Liver (tissue), 3 donors: ENCODE measurements around the gene ACSF2.

Experiments
- FOXA1 ChIP-seq: IDR thresholded peaks from 2 replicates; pipeline ENCODE4 v1.6.1; 2016; ENCODE audit warnings: antibody characterized with exemption
- GABPA ChIP-seq, 2 donors: IDR thresholded peaks in 1 of 2; conservative IDR thresholded peaks in 1 of 2; 2 replicates each; pipeline ENCODE4 v1.6.1; 2016; ENCODE audit warnings: antibody characterized with exemption in 2 of 2, mild to moderate bottlenecking in 1 of 2, moderate library complexity in 1 of 2
- HNF4G ChIP-seq: IDR thresholded peaks from 2 replicates; pipeline ENCODE4 v1.6.1; 2016; ENCODE audit warnings: antibody characterized with exemption
- MAX ChIP-seq: IDR thresholded peaks from 2 replicates; pipeline ENCODE4 v1.6.1; 2016; ENCODE audit warnings: antibody characterized with exemption
- RAD21 ChIP-seq, 2 donors: IDR thresholded peaks; 2 replicates each; pipeline ENCODE4 v1.6.1; 2016; ENCODE audit warnings: antibody characterized with exemption in 2 of 2, mild to moderate bottlenecking in 2 of 2
- TAF1 ChIP-seq: conservative IDR thresholded peaks from 2 replicates; pipeline ENCODE4 v1.6.1; 2016; ENCODE audit warnings: antibody characterized with exemption, mild to moderate bottlenecking
- TF ChIP-seq, protein P1 (sequence below): fragments of 150-350 bp; IDR thresholded peaks from 2 replicates; pipeline ENCODE4 v1.5.1; 2017; ENCODE audit warnings: improper control_type of control experiment, low read depth, low read length; ENCODE audit not compliant: missing input control
- TF ChIP-seq, protein P2 (sequence below): IDR thresholded peaks from 2 replicates; pipeline ENCODE4 v1.6.1; 2016; ENCODE audit warnings: antibody characterized with exemption
- TF ChIP-seq, protein P3 (sequence below): IDR thresholded peaks from 2 replicates; pipeline ENCODE4 v1.6.1; 2016; ENCODE audit warnings: antibody characterized with exemption, mild to moderate bottlenecking
- donor health status: healthy.
- donor health status: healthy.

- no peak for TF ChIP-seq GABPA (IDR thresholded peaks at IDR 0.05 in 1 of 2, conservative IDR thresholded peaks at IDR 0.05 in 1 of 2)
- no peak for TF ChIP-seq TAF1
- TF ChIP-seq FOXA1: no peak
- no peak for TF ChIP-seq MAX
- TF ChIP-seq, protein P1, sequence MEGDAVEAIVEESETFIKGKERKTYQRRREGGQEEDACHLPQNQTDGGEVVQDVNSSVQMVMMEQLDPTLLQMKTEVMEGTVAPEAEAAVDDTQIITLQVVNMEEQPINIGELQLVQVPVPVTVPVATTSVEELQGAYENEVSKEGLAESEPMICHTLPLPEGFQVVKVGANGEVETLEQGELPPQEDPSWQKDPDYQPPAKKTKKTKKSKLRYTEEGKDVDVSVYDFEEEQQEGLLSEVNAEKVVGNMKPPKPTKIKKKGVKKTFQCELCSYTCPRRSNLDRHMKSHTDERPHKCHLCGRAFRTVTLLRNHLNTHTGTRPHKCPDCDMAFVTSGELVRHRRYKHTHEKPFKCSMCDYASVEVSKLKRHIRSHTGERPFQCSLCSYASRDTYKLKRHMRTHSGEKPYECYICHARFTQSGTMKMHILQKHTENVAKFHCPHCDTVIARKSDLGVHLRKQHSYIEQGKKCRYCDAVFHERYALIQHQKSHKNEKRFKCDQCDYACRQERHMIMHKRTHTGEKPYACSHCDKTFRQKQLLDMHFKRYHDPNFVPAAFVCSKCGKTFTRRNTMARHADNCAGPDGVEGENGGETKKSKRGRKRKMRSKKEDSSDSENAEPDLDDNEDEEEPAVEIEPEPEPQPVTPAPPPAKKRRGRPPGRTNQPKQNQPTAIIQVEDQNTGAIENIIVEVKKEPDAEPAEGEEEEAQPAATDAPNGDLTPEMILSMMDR: no peak
- TF ChIP-seq, protein P2, sequence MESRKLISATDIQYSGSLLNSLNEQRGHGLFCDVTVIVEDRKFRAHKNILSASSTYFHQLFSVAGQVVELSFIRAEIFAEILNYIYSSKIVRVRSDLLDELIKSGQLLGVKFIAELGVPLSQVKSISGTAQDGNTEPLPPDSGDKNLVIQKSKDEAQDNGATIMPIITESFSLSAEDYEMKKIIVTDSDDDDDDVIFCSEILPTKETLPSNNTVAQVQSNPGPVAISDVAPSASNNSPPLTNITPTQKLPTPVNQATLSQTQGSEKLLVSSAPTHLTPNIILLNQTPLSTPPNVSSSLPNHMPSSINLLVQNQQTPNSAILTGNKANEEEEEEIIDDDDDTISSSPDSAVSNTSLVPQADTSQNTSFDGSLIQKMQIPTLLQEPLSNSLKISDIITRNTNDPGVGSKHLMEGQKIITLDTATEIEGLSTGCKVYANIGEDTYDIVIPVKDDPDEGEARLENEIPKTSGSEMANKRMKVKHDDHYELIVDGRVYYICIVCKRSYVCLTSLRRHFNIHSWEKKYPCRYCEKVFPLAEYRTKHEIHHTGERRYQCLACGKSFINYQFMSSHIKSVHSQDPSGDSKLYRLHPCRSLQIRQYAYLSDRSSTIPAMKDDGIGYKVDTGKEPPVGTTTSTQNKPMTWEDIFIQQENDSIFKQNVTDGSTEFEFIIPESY: no peak
- TF ChIP-seq, protein P3, sequence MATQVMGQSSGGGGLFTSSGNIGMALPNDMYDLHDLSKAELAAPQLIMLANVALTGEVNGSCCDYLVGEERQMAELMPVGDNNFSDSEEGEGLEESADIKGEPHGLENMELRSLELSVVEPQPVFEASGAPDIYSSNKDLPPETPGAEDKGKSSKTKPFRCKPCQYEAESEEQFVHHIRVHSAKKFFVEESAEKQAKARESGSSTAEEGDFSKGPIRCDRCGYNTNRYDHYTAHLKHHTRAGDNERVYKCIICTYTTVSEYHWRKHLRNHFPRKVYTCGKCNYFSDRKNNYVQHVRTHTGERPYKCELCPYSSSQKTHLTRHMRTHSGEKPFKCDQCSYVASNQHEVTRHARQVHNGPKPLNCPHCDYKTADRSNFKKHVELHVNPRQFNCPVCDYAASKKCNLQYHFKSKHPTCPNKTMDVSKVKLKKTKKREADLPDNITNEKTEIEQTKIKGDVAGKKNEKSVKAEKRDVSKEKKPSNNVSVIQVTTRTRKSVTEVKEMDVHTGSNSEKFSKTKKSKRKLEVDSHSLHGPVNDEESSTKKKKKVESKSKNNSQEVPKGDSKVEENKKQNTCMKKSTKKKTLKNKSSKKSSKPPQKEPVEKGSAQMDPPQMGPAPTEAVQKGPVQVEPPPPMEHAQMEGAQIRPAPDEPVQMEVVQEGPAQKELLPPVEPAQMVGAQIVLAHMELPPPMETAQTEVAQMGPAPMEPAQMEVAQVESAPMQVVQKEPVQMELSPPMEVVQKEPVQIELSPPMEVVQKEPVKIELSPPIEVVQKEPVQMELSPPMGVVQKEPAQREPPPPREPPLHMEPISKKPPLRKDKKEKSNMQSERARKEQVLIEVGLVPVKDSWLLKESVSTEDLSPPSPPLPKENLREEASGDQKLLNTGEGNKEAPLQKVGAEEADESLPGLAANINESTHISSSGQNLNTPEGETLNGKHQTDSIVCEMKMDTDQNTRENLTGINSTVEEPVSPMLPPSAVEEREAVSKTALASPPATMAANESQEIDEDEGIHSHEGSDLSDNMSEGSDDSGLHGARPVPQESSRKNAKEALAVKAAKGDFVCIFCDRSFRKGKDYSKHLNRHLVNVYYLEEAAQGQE: no peak
- no peak for TF ChIP-seq RAD21 (IDR thresholded peaks at IDR 0.05)
- TF ChIP-seq HNF4G: no peak
Measured at GRCh38 chr17:50480142-50480764, 54.2 kb downstream of the ACSF2 start.
